Stomach (tissue), 4 donors: Measurements from ENCODE around the gene HOOK2.

ENCODE experiments used
- POLR2AphosphoS5 ChIP-seq, 3 donors: sonication (generic); formaldehyde crosslinking; IDR thresholded peaks; one replicate each; pipeline ENCODE4 v1.6.1; 2016; ENCODE audit warnings: antibody characterized with exemption in 3 of 3
- TF ChIP-seq, protein P1 (sequence below), 7 experiments: fragments of 450-650 bp in 4 of 7; fragments of 200-600 bp in 3 of 7; sonication (generic) in 3 of 7; IDR thresholded peaks; one replicate each; pipeline ENCODE4 v1.5.1; 2016 to 2019; ENCODE audit warnings: antibody characterized with exemption in 7 of 7, control low read depth in 2 of 7, mild to moderate bottlenecking in 1 of 7

DNA sequence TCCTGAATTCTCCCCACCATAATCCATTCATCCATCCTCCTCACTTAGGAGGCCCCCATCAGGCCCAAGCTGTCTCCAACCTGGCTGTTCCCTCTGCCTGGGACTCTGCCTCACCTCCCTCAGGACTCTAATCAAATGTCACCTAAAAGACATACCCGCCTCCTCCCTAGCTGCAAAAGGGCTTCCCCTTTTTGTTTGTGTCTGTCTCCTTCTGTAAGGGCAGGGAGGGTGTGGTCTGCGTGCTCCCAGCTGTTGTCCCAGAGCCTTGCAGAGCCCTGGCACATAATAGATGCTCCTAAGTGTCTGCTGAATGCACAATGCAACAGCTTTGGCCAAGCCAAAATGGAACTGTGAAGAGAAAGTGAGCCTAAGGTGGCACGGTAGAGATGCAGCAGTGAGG lies 45.3 kb downstream of the HOOK2 start:
- TF ChIP-seq, protein P1, sequence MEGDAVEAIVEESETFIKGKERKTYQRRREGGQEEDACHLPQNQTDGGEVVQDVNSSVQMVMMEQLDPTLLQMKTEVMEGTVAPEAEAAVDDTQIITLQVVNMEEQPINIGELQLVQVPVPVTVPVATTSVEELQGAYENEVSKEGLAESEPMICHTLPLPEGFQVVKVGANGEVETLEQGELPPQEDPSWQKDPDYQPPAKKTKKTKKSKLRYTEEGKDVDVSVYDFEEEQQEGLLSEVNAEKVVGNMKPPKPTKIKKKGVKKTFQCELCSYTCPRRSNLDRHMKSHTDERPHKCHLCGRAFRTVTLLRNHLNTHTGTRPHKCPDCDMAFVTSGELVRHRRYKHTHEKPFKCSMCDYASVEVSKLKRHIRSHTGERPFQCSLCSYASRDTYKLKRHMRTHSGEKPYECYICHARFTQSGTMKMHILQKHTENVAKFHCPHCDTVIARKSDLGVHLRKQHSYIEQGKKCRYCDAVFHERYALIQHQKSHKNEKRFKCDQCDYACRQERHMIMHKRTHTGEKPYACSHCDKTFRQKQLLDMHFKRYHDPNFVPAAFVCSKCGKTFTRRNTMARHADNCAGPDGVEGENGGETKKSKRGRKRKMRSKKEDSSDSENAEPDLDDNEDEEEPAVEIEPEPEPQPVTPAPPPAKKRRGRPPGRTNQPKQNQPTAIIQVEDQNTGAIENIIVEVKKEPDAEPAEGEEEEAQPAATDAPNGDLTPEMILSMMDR (IDR thresholded peaks at IDR 0.05), result no peak
- no peak for TF ChIP-seq POLR2AphosphoS5 (IDR thresholded peaks at IDR 0.05)
